OCI-LY3 (cell line): ENCODE measurements around the gene ZNF598.

Experiments used
- H2AFZ ChIP-seq: fragments of 200-600, 300-600 bp; shearing (Covaris generic); 2 replicates; pipeline ENCODE4 v1.6.0; 2014; ENCODE audit warnings: antibody characterized with exemption, low read depth, low read length
- H3K27ac ChIP-seq: fragments of 200-600, 300-600 bp; sonication (generic); 2 replicates; pipeline ENCODE4 v1.5.1; 2014; ENCODE audit warnings: mild to moderate bottlenecking, low read length, moderate library complexity, mixed read lengths
- H3K27me3 ChIP-seq: fragments of 200-600, 300-600 bp; sonication (generic); 2 replicates; pipeline ENCODE4 v1.6.1; 2014; ENCODE audit warnings: low read depth, low read length, mixed read lengths
- H3K36me3 ChIP-seq: fragments of 200-600, 300-600 bp; sonication (generic); replicated peaks from 2 replicates; pipeline ENCODE3; 2014; ENCODE audit warnings: low read depth, low read length, mixed read lengths
- H3K4me1 ChIP-seq: fragments of 300-600, 200-600 bp; sonication (generic); 2 replicates; pipeline ENCODE4 v1.6.1; 2014; ENCODE audit warnings: low read length, mixed read lengths
- H3K4me2 ChIP-seq: fragments of 200-600, 300-600 bp; sonication (generic); 2 replicates; pipeline ENCODE4 v1.6.1; 2014; ENCODE audit warnings: low read length, mixed read lengths
- H3K4me3 ChIP-seq: fragments of 300-600, 200-600 bp; sonication (generic); 2 replicates; pipeline ENCODE4 v1.5.1; 2014; ENCODE audit warnings: antibody characterized with exemption, mild to moderate bottlenecking, low read length, moderate library complexity
- H3K79me2 ChIP-seq: fragments of 300-600, 200-600 bp; shearing (Covaris generic); 2 replicates; pipeline ENCODE4 v1.6.1; 2014; ENCODE audit warnings: mild to moderate bottlenecking, low read length, mixed read lengths
- H3K9ac ChIP-seq: fragments of 300-600, 200-600 bp; shearing (Covaris generic); 2 replicates; pipeline ENCODE4 v1.6.0; 2014; ENCODE audit warnings: mild to moderate bottlenecking, low read length, moderate library complexity
- H3K9me3 ChIP-seq: fragments of 200-600, 300-600 bp; shearing (Covaris generic); 2 replicates; pipeline ENCODE4 v1.6.1; 2014; ENCODE audit warnings: low read length, mixed read lengths; ENCODE audit not compliant: insufficient read depth
- H4K20me1 ChIP-seq: fragments of 200-600, 300-600 bp; sonication (generic); 2 replicates; pipeline ENCODE4 v1.6.1; 2016; ENCODE audit warnings: low read length, mixed read lengths; ENCODE audit not compliant: insufficient read depth
- CTCF ChIP-seq: fragments of 200-600, 300-600 bp; sonication (generic); IDR thresholded peaks from 2 replicates; pipeline ENCODE4 v1.5.1; 2014; ENCODE audit warnings: antibody characterized with exemption, low read length, low read depth
- EZH2phosphoT487 ChIP-seq: fragments of 200-600 bp; shearing (Covaris generic); IDR thresholded peaks from 2 replicates; pipeline ENCODE4 v1.6.1; 2018; ENCODE audit warnings: antibody characterized with exemption, mixed run types, low read depth

Gene ZNF598

GRCh38 chr16:2037647-2038381 lies 28.2 kb upstream of the ZNF598 start:
- H3K4me2 ChIP-seq: no peak overlapping the region
- H2AFZ ChIP-seq: no peak overlapping the region
- TF ChIP-seq CTCF (no peak), EZH2phosphoT487 (no peak)
- H3K79me2 ChIP-seq: no peaks in the 10 kb centered on the region
- no peak overlapping the region for H3K9ac ChIP-seq
- H3K27me3 ChIP-seq: no peaks in the 10 kb centered on the region
- H3K4me1 ChIP-seq: peaks cover 1% of the 10 kb centered on the region; the same call in 1 of the 2 replicates
- no peak overlapping the region for H3K27ac ChIP-seq
- H4K20me1 ChIP-seq: no peaks in the 10 kb centered on the region
- no peak overlapping the region for H3K4me3 ChIP-seq
- H3K9me3 ChIP-seq: no peaks in the 10 kb centered on the region
- no peaks in the 10 kb centered on the region for H3K36me3 ChIP-seq

DNA sequence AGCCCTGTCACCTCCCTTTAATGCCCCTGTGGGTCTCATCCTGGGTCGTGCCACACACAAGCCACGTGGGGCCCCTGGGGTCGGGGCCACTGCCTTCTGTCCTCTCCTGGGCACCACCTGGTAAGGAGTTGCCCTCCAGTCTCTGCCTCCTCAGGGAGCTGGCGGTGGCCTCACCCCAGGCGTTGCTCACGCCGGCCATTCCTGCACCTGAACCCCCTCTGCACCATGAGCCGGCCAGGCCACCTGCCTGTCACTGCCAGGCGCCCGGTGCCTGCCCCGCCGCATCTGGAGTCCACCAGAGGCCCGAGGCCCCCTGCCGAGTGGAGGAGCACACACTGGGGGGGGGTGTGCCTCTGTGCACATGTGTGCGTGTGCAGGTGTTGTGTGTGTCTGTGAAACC lies 27.5 kb upstream of the ZNF598 start:
- H3K36me3 ChIP-seq: no peaks in the 10 kb centered on the region

GRCh38 chr16:2036200-2036966 lies 26.8 kb upstream of the ZNF598 start:
- H3K27me3 ChIP-seq: no peaks in the 10 kb centered on the region
- no peak overlapping the region for H3K4me2 ChIP-seq
- TF ChIP-seq CTCF: no peak
- TF ChIP-seq EZH2phosphoT487: no peak
- no peaks in the 10 kb centered on the region for H4K20me1 ChIP-seq
- H3K9me3 ChIP-seq: no peaks in the 10 kb centered on the region
- no peak overlapping the region for H3K4me3 ChIP-seq
- H3K27ac ChIP-seq: no peak overlapping the region
- H3K36me3 ChIP-seq: no peaks in the 10 kb centered on the region
- peaks cover 9% of the 10 kb centered on the region for H3K4me1 ChIP-seq
- no peak overlapping the region for H2AFZ ChIP-seq
- H3K79me2 ChIP-seq: no peaks in the 10 kb centered on the region
- no peak overlapping the region for H3K9ac ChIP-seq

More for the DNA sequence above, 27.5 kb upstream of the ZNF598 start:
- H3K79me2 ChIP-seq: no peaks in the 10 kb centered on the region
- no peaks in the 10 kb centered on the region for H3K9me3 ChIP-seq
- no peaks in the 10 kb centered on the region for H4K20me1 ChIP-seq
- peaks cover 8% of the 10 kb centered on the region for H3K4me1 ChIP-seq
- H3K27ac ChIP-seq: no peak overlapping the region
- H2AFZ ChIP-seq: no peak overlapping the region
- H3K4me3 ChIP-seq: no peak overlapping the region
- H3K27me3 ChIP-seq: no peaks in the 10 kb centered on the region
- no peak for TF ChIP-seq EZH2phosphoT487
- no peak for TF ChIP-seq CTCF
- H3K4me2 ChIP-seq: no peak overlapping the region
- H3K9ac ChIP-seq: no peak overlapping the region

- H3K9me3 ChIP-seq: no peaks in the 10 kb centered on the region
- H3K4me1 ChIP-seq: peaks cover 9% of the 10 kb centered on the region
- no peaks in the 10 kb centered on the region for H3K79me2 ChIP-seq
- no peaks in the 10 kb centered on the region for H4K20me1 ChIP-seq
- H3K36me3 ChIP-seq: no peaks in the 10 kb centered on the region
- TF ChIP-seq CTCF: no peak
- TF ChIP-seq EZH2phosphoT487: no peak
- no peak overlapping the region for H3K9ac ChIP-seq
- H3K4me2 ChIP-seq: no peak overlapping the region
- H3K27ac ChIP-seq: no peak overlapping the region
- no peaks in the 10 kb centered on the region for H3K27me3 ChIP-seq
- no peak overlapping the region for H3K4me3 ChIP-seq
- H2AFZ ChIP-seq: no peak overlapping the region
Measured at GRCh38 chr16:2035431-2036199, 26.0 kb upstream of the ZNF598 start.
